ENCODE data around the gene AMFR.

DNA sequence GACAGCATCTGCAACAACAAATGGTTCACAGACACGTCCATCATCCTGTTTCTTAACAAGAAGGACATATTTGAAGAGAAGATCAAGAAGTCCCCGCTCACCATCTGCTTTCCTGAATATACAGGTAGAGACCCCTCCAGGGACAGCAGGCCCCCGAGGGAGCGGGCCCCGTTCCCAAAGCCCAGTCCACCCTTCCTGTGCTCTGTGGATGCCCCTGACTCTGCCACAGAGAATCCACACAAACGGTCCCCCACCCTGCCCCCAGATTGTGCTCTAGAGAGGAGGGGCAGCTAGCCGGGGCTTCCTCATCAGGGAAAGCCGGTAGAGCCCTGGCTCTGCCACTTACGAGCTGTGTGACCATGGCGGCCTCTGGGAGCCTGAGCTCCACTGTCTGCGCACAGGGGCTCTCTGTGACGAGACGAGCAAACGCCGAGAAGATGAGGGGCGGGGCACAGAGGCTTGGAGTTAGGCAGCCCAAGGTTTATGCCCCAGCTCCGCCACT is 84.4 kb downstream of the AMFR start:
- TF ChIP-seq POLR2AphosphoS5 (IDR thresholded peaks at IDR 0.05) (no peak), EP300 (IDR thresholded peaks at IDR 0.05) (no peak), POLR2A (IDR thresholded peaks at IDR 0.05) (no peak)
- TF ChIP-seq, protein P1, sequence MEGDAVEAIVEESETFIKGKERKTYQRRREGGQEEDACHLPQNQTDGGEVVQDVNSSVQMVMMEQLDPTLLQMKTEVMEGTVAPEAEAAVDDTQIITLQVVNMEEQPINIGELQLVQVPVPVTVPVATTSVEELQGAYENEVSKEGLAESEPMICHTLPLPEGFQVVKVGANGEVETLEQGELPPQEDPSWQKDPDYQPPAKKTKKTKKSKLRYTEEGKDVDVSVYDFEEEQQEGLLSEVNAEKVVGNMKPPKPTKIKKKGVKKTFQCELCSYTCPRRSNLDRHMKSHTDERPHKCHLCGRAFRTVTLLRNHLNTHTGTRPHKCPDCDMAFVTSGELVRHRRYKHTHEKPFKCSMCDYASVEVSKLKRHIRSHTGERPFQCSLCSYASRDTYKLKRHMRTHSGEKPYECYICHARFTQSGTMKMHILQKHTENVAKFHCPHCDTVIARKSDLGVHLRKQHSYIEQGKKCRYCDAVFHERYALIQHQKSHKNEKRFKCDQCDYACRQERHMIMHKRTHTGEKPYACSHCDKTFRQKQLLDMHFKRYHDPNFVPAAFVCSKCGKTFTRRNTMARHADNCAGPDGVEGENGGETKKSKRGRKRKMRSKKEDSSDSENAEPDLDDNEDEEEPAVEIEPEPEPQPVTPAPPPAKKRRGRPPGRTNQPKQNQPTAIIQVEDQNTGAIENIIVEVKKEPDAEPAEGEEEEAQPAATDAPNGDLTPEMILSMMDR (IDR thresholded peaks at IDR 0.05): no peak

Measured in stomach (tissue), 4 donors.